ENCODE measurements around the gene OTOA. TPM values are rescaled to one million over a fixed set of nuclear protein-coding genes. Genes with fewer than 3 reads are reported as not detected.

OTOA gene
- total and polyA plus RNA-seq, 2 of the 13 experiments (the other 11 are each of a cell fraction or from before 2014, with no cell fraction given): 0.05 to 0.15 TPM

GRCh38 chr16:21684199-21684598, 20.4 kb downstream of the OTOA start (continued):
- no peak for TF ChIP-seq ZBTB4 (CRISPR knock-in tag; IDR thresholded peaks at IDR 0.05; ENCODE audit: borderline replicate concordance)
- no peak for TF ChIP-seq ZC3H4 (CRISPR knock-in tag; IDR thresholded peaks at IDR 0.05; ENCODE audit: borderline replicate concordance)
- no peak for TF ChIP-seq ZXDC (CRISPR knock-in tag; IDR thresholded peaks at IDR 0.05)
- no peak for TF ChIP-seq IKZF1 (IDR thresholded peaks at IDR 0.05)
- peak; percentile 51 for TF ChIP-seq XRCC5 (optimal IDR thresholded peaks at IDR 0.05; ENCODE audit: low read length)
- TF ChIP-seq, protein P1, sequence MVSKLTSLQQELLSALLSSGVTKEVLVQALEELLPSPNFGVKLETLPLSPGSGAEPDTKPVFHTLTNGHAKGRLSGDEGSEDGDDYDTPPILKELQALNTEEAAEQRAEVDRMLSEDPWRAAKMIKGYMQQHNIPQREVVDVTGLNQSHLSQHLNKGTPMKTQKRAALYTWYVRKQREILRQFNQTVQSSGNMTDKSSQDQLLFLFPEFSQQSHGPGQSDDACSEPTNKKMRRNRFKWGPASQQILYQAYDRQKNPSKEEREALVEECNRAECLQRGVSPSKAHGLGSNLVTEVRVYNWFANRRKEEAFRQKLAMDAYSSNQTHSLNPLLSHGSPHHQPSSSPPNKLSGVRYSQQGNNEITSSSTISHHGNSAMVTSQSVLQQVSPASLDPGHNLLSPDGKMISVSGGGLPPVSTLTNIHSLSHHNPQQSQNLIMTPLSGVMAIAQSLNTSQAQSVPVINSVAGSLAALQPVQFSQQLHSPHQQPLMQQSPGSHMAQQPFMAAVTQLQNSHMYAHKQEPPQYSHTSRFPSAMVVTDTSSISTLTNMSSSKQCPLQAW (CRISPR knock-in tag; IDR thresholded peaks at IDR 0.05): no peak
- TF ChIP-seq SOX6 (IDR thresholded peaks at IDR 0.05): no peak
- TF ChIP-seq SOX6 (CRISPR knock-in tag; IDR thresholded peaks at IDR 0.05): no peak
- no peak for TF ChIP-seq RCOR2 (CRISPR knock-in tag; IDR thresholded peaks at IDR 0.05)
- TF ChIP-seq, protein P2, sequence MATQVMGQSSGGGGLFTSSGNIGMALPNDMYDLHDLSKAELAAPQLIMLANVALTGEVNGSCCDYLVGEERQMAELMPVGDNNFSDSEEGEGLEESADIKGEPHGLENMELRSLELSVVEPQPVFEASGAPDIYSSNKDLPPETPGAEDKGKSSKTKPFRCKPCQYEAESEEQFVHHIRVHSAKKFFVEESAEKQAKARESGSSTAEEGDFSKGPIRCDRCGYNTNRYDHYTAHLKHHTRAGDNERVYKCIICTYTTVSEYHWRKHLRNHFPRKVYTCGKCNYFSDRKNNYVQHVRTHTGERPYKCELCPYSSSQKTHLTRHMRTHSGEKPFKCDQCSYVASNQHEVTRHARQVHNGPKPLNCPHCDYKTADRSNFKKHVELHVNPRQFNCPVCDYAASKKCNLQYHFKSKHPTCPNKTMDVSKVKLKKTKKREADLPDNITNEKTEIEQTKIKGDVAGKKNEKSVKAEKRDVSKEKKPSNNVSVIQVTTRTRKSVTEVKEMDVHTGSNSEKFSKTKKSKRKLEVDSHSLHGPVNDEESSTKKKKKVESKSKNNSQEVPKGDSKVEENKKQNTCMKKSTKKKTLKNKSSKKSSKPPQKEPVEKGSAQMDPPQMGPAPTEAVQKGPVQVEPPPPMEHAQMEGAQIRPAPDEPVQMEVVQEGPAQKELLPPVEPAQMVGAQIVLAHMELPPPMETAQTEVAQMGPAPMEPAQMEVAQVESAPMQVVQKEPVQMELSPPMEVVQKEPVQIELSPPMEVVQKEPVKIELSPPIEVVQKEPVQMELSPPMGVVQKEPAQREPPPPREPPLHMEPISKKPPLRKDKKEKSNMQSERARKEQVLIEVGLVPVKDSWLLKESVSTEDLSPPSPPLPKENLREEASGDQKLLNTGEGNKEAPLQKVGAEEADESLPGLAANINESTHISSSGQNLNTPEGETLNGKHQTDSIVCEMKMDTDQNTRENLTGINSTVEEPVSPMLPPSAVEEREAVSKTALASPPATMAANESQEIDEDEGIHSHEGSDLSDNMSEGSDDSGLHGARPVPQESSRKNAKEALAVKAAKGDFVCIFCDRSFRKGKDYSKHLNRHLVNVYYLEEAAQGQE (IDR thresholded peaks at IDR 0.05; ENCODE audit: borderline replicate concordance in 1 of 2, low read depth in 1 of 2, low read length in 2 of 2): no peak
- no peak for TF ChIP-seq TOE1 (CRISPR knock-in tag; IDR thresholded peaks at IDR 0.05)
- TF ChIP-seq DNMT1 (CRISPR knock-in tag; IDR thresholded peaks at IDR 0.05): no peak
- TF ChIP-seq, protein P3, sequence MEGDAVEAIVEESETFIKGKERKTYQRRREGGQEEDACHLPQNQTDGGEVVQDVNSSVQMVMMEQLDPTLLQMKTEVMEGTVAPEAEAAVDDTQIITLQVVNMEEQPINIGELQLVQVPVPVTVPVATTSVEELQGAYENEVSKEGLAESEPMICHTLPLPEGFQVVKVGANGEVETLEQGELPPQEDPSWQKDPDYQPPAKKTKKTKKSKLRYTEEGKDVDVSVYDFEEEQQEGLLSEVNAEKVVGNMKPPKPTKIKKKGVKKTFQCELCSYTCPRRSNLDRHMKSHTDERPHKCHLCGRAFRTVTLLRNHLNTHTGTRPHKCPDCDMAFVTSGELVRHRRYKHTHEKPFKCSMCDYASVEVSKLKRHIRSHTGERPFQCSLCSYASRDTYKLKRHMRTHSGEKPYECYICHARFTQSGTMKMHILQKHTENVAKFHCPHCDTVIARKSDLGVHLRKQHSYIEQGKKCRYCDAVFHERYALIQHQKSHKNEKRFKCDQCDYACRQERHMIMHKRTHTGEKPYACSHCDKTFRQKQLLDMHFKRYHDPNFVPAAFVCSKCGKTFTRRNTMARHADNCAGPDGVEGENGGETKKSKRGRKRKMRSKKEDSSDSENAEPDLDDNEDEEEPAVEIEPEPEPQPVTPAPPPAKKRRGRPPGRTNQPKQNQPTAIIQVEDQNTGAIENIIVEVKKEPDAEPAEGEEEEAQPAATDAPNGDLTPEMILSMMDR (CRISPR knock-in tag; IDR thresholded peaks at IDR 0.05): peak; percentile 70
- no peak for TF ChIP-seq BRF2 (CRISPR knock-in tag; IDR thresholded peaks at IDR 0.05)
- no peak for TF ChIP-seq PPARG (CRISPR knock-in tag; conservative IDR thresholded peaks at IDR 0.05)
- no peak for TF ChIP-seq CREM (IDR thresholded peaks at IDR 0.05)
- TF ChIP-seq CREM (CRISPR knock-in tag; IDR thresholded peaks at IDR 0.05): no peak
